GM21825 (cell line): ENCODE results near the gene HPCAL4.

Experiments used
- ATAC-seq: cut with Tn5 transposase; IDR thresholded peaks from one replicate; pipeline ENCODE4 v1.9.1; 2021; ENCODE audit warnings: mild to moderate bottlenecking, moderate library complexity; ENCODE audit not compliant: unreplicated experiment

HPCAL4 gene

GRCh38 chr1:39678889-39679288 lies 12.3 kb downstream of the HPCAL4 start:
- no peak for ATAC-seq

DNA sequence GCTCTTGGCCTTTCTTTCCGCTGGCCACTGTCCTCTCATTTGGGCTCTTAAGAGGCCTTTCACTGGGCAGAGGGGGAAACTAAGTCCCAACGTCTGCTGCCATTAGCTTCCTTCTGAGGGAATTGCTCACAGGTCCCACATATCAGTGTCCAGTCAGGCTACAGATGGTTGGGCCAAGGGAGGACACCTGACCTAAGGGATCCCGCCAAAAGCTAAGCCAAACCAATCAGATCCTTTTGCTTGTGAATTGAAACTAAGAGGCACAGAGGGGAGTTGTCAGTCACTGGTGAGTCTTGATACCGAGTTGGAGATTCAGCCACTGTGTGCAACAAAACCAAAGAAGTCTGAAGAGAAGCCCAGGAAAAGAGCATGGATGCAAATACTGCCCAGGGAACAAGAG lies 13.6 kb downstream of the HPCAL4 start:
- ATAC-seq, result no peak

GRCh38 chr1:39676948-39677548 lies 14.2 kb downstream of the HPCAL4 start:
- no peak for ATAC-seq

DNA sequence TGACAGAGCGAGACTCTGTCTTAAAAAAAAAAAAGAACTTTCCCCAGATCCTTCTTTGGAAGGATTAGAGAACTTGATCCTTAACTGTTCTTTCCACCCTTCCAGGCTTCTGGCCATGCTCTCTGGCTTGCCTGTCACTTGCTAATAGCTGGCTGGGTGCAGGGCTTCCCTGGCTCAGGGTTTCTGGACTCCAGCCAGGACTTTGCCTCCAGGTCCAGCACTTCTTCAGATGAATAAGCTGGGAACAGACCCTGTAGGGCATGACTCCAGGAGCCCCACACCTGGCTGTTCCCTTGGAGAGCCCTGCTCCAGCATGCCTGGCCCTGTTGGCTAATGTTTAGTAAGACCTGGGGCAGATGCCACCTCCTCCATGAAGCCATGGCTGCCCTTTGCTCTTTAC lies 16.0 kb downstream of the HPCAL4 start:
- no peak for ATAC-seq

DNA sequence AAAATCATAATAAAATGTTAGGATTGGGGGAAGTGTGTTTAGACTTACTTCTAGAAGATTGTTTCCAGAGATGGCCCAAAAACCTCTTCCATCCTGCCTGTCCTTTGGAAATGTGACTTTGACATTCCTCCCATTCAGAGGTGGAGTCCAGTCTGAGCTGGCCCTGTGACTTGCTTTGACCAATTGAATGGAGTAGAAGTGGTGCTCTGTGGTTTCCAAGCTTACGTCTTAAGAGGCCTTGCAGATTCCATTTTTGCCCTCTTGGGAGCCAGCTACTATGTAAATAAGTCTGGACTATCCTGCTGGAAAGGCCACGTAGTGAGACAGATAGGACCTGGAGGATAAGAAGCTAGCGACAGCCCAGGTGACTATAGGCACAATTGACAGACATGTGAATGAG lies 18.0 kb downstream of the HPCAL4 start:
- no peak for ATAC-seq

GRCh38 chr1:39672551-39672947 lies 18.7 kb downstream of the HPCAL4 start:
- ATAC-seq, result no peak

- no peak for ATAC-seq
These were observed 19.3 kb downstream of the HPCAL4 start, which contains the start of gene NT5C1A for GRCh38 chr1:39671793-39672550. Gene NT5C1A (minus strand): TSS chr1:39672107. CDS start chr1:39672038, 69 bp downstream.

- no peak for ATAC-seq
These were observed 19.8 kb downstream of the HPCAL4 start for GRCh38 chr1:39671433-39671792.

DNA sequence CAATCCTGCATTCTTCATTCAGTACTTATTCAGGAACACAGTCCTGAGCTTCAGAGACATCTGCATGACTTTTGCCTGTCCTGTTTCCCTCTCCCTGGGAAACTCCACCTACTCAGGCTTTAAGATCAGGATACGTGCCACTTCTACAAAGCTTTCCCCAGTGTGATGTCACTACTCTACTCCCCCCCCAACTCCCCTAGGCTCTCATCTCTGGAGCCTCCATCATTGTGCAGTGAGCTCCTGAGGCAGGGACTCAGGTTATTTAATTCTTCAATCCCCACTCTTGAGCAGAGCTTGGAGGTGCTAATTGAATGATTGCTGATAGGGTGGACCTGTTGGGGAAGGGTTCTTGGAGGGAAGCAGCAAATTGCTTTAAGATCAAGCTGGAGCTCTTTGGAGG lies 20.5 kb downstream of the HPCAL4 start:
- ATAC-seq, result no peak

DNA sequence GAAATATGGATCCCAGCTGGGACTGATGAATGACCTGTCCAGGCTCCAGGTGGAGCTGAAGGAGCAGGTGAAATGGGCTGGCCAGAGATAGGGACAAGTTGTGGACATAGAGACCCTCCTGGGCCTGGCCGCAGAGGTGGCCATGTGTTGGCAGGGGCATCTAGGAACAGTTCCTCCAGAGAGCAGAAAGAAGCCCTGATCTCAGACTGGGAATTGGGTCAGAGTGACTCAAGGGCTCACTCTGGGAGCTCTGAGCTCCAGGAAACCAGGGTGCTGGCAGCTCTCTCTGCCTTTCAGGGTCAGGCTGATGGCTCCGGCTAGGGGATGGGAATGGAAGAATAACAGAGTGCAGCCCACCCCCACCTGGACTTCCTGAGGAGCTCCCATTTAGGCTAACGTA lies 22.3 kb downstream of the HPCAL4 start:
- ATAC-seq, result no peak

- ATAC-seq, result no peak
These were observed 23.1 kb downstream of the HPCAL4 start for GRCh38 chr1:39668111-39668510.

DNA sequence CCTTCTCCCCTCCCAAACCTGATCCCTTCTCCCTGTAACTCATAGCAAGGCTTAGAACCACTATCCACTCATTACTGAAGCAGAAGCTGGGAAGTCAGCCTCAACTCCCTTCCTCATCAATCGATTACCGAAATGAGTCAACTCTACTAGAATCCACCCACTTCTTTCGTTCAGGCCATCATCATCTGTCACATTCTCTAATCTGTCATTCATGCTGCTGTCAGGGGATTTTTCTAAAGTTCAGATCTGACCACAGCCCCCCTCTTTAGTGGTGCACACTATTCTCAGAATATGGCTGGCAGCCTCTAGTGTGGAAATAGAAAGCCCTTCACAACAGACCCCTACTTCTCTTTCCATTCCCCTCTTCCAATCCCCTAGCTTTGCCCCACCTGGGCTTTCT lies 24.5 kb downstream of the HPCAL4 start:
- peak; percentile 83 for ATAC-seq

- no peak for ATAC-seq
These were observed 27.7 kb downstream of the HPCAL4 start for GRCh38 chr1:39663559-39663958.

DNA sequence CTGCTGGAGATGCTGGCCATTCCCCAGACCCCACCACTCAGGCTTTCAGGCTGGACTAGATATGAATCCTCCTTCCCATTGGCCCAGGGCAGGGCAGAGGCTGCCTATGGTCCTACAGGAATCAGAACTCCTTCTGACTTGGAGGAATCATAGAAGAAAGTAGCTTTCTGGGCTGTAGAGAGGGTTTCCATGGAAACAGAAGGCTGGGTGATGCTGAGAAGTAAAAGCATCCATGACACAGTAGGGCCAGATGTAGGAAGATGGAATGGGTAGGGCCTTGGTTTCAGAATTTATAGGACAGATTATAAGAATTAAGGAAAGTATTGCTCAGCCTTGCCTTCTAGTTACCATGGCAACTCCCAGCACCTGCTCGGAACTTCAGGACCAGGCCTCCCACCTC lies 28.4 kb downstream of the HPCAL4 start:
- ATAC-seq, result no peak

- ATAC-seq, result no peak
These were observed 31.7 kb downstream of the HPCAL4 start for GRCh38 chr1:39659538-39659937.

DNA sequence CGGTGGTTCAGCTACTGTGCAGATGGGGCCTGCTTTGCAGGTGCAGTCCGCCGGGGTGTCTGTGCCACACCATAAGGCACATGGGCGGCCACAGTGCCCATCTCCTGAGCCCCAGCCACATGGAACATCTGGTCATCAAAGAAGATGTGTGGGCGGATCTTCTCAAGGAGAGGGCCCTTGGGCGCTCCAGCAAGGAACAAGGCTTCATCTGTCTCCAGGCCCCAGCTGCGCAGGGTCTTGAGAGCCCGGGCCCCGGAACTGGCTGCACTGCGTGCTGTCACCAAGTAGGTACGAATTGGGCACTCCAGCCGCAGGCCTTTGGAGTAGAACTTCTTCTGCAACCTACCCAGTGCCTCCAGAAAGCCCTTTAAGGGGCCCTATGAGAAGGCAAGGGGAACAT lies 32.1 kb downstream of the HPCAL4 start:
- no peak for ATAC-seq

DNA sequence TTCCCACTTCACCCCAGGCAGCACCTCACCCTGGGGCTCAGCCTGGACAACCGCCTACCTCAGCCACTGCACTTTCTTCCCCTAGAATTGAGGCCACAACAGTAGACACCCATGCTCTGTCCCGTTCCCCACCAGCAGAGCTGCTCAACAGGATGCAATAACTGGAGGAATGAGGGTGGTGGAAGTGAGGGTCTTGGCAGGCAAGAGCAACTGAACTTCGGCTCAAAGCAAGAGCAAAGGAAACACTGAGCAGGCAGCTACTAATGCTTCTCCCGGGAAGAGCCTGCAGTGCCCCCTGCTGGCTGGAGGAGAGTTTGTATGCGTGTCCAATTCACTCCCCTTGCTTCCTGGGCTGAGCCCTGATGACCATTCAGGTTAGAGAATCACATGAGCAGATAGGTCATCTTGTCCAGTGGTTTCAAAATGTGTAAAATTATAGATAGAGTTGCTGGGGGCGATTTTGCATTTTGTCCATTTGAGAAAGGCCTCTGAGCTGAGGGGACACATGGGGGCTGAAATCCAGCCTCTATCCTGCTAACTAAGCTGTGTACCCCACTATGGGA lies 33.2 kb downstream of the HPCAL4 start:
- ATAC-seq, result no peak

GRCh38 chr1:39657402-39657801 lies 33.8 kb downstream of the HPCAL4 start:
- ATAC-seq, result no peak

GRCh38 chr1:39656391-39656790 lies 34.8 kb downstream of the HPCAL4 start:
- ATAC-seq, result no peak

DNA sequence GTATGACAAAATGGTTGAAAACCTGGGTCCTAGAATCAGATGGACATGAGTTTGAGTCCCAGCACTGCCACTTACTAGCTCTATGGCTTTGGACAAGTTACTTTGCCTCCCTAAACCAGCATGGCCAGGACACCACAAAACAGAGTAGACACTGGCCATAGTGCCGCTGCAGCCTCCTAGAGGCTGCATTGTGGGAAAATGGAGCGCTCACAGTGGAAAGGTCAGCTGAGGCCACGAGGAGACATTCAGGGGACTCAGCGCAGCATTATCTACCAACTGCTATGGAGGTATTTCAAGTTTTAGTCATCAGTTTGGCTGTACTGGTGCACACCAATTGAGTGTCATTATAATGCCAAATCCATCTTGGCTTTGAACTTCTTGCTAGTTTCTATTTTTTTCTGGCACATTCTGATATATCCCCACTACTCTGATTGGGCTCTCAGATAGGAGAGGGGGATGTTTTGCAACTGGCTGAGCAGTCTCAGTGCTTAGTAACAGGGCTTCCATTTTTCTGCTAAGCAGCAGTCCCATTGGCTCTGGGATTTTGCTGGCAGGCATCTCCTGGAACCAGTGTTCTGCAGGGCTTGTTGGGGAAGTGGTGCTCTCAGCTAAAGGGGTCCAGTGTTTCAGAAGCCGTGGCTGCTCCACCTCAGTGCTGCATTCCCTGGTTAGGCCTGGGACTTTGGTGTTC lies 35.5 kb downstream of the HPCAL4 start:
- no peak for ATAC-seq

DNA sequence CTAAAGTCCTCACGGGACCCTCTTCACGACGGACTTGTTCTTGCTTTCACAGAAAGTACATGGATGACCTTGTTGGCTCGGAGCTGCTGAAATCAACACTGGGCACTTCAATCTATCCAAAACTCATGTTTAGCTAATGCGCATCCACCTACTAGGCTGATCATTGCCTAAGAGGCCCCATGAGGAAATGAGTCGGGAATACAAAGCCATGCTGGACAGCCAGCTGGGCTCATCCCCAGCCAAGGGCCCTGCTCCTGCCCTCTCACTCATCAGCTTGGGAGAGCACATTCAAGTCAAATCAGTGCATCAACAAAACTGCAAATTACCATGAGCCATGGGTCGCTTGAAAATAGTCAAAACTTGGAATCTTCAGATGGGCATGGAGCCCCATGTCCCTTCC lies 36.9 kb downstream of the HPCAL4 start:
- no peak for ATAC-seq

GRCh38 chr1:39653546-39654031 lies 37.6 kb downstream of the HPCAL4 start:
- ATAC-seq, result no peak
